Stimulated activated CD8-positive, alpha-beta memory T cell treated with anti-CD3 and anti-CD28 coated beads, Interleukin-4, amount 100 ng/mL, for 1 hour (primary cell): ENCODE data around the gene SSB.
A peak's percentile ranks its signal among the peaks of the same experiment; 100 is the strongest.
"Not testable (repeated sequence)": the region's sequence is repeated elsewhere in the genome, so short reads cannot be mapped to it uniquely, and the experiment has no call there.

Experiments used
- DNase-seq, 2 donors: peaks; one replicate each; pipeline ENCODE4 v3.0.0-alpha.2; 2020; ENCODE audit warnings: low read depth in 2 of 2, low spot score in 1 of 2

SSB gene

GRCh38 chr2:169798718-169799592 is at the start of gene SSB:
SSB (plus strand) TSS chr2:169798871; CDS start chr2:169800961, 2,090 bp downstream.
- peak; percentile 82 to 89 for DNase-seq

DNA sequence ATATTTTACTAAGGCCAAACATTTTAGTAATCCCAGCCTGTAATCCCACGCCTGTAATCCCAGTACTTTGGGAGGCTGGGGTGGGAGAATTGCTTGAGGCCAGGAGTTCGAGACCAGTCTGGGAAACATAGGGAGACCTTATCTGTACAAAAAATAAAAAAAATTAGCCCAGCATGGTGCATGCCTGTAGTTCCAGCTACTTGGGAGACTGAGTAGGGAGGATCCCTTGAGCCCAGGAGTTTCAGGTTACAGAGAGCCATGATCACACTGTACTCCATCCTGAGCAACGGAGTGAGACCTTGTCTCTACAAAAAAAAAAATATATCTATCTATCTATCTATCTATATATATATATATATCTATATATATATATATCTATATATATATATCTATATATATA is 45.9 kb upstream of the SSB start:
- no peak for DNase-seq

DNA sequence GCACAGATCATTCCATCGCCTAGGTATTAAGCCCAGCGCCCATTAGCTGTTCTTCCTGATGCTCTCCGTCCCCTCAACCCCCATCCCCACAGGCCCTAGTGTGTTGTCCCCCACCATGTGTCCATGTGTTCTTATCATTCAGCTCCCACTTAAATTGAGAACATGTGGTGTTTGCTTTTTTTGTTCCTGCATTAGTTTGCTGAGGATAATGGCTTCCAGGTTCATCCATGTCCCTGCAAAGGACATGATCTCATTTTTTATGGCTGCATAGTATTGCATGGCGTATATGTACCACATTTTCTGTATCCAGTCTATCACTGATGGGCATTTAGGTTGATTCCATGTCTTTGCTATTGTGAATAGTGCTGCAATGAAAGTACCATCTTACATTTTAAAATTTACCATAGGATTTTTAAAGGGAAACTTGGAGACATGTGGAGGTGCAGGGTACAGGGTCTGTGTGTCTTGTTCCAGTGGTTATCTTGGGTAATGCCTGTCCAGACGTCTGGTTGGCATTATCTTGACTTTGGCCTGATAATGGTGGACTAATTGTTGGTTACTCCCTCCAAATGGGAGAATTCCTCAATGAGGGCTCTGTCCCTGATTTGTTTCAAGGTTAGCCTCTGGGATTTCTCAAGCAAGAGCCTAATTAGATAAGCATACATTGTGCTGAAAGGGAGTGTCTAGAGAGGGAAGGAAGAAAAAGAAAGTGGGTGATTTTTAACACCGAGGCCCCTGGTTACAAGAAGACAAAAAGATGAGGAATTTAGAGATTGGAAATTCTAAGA is 43.4 kb upstream of the SSB start:
- DNase-seq = no peak

DNA sequence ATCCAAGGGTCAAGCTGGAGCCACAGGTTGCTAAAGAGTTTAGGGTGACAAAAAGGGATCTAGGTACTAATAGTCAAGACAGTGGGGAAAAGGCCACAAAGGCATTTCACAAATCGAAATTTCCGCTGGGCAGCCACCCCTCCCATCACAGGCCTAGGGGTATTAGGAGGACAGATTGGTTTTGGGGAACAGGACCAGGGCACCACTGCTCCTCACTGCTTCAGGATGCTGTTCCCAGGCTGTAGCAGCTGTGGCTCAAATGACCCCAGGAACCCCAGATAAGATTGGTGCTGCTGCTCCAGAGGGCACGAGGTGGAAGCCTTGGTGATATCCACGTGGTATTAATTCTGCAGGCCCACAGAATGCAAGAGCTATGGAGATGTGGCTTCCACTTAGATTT is 42.3 kb upstream of the SSB start:
- DNase-seq = no peak

GRCh38 chr2:169757356-169757755 is 41.3 kb upstream of the SSB start:
- no peak for DNase-seq

DNA sequence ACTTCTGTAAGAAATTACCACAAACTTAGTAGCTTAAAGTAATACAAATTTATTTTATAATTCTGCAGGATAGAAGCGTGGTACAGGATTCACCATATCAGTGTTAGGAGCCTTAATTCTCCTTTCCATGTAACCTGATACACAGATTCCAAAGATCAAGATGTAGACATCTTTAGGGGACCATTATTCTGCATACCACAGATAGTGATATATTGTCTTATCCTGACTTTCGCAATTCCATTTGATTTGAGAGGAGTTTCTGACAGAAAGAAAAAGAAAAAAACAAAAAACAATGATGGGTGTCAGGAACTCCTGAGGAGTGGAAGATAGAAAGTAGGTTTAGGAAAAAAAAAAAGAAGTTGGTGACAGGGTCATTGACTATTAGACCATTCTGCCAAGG is 40.9 kb upstream of the SSB start:
- DNase-seq = no peak

GRCh38 chr2:169759987-169760386 is 38.7 kb upstream of the SSB start:
- no peak for DNase-seq

GRCh38 chr2:169760798-169761197 is 37.9 kb upstream of the SSB start:
- not testable (repeated sequence) for DNase-seq

- DNase-seq = no peak
These were observed 37.3 kb upstream of the SSB start for GRCh38 chr2:169761251-169761969.

DNA sequence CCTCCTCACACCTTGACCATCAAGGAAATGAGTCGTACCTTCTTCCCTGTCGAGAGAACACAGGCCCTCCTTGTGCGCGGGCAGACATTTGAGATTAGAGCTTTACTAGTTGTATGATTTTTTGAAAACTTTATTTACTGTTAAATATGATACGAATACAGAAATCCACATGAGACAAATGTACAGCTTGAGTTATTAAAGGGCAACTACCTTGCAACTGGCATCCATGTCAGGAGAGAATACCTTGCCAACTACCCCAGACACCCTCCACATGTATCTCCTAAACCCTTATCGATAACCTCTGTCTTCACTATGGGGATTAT is 36.7 kb upstream of the SSB start:
- no peak for DNase-seq

GRCh38 chr2:169765523-169765922 is 33.1 kb upstream of the SSB start:
- no peak for DNase-seq

- DNase-seq = peak in 1 of 2 donors; percentile 35
These were observed 31.3 kb upstream of the SSB start for GRCh38 chr2:169767243-169767888.

DNA sequence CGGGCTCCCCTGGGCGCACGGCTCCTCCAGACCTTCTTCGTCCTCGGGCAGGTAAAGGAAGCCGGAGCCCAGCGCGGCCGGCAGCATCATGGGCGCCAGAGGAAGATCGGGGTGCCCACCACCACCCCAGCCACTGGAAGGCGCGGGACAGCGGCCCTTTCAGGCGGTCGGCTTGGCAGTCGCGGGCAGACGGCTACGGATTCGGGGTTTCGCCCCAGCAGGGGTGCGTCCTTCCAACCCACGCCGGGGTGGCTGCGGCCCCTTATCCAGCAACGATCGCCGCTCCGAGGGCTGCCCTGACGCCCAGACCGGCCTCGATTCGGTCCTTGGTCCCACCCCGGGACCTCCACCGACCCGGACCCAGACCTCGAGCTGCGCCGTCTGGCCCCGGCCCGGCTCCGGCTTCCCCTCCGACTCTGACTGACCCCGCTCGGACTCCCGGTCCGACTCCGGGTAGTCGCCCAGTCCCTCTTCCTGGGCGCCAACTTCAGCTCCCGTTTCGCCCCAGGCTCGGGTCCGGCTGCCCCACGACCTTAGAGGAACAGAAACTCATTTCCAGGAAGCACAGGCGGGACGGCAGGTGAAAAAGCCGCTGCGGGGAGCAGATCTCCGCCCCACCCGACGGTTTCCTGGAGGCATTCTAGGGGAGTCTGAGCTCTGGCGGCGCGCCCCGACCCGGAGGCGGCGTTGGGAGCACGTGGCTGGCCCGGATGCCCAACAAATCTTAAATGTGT is 30.2 kb upstream of the SSB start:
- DNase-seq = no peak

- DNase-seq = no peak
These were observed 27.6 kb upstream of the SSB start for GRCh38 chr2:169771021-169771420.

- DNase-seq = no peak
These were observed 27.1 kb upstream of the SSB start for GRCh38 chr2:169771612-169772011.

- DNase-seq = no peak
These were observed 26.0 kb upstream of the SSB start for GRCh38 chr2:169772651-169773050.

- no peak for DNase-seq
These were observed 23.3 kb upstream of the SSB start for GRCh38 chr2:169775354-169775753.

GRCh38 chr2:169775765-169776164 is 22.9 kb upstream of the SSB start:
- no peak for DNase-seq

DNA sequence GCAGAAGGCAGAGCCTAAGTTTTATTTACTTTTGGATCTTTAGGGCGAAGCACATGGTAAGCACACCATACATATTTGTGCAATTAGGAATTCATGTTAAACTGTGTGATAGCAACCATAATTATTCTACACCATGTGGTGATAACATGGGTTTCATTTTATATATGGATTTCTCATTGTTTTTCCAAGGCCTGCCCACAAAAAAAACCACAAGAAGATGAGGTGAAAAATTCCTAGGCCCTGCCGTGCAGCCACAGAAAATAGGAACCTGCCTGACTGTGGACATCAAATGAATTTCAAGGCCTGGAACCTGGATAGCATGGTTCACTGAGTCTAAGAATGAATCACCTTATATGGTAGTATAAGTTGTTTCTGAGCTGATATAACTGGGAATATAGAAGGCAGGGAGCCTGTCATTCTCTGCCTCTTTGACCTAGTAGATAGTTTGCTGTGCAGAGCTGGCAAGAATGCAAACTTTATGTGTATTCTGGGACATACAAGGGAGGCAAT is 22.4 kb upstream of the SSB start:
- DNase-seq = no peak

GRCh38 chr2:169778446-169778845 is 20.2 kb upstream of the SSB start:
- DNase-seq = no peak
